ENCODE measurements around the gene TP53TG5. TPM values are rescaled to one million over a fixed set of nuclear protein-coding genes. Genes with fewer than 3 reads are reported as not detected.
A peak's percentile ranks its signal among the peaks of the same experiment; 100 is the strongest.

Gene TP53TG5
- total RNA-seq, 1 experiment from 2014 or later, result not detected

GRCh38 chr20:45407067-45407745, 29.1 kb upstream of the TP53TG5 start:
- Histone ChIP-seq H3K36me3 (ENCODE audit: control insufficient read depth, insufficient read depth, low read length) (peaks cover 10% of the 10 kb centered on the region), H3K9me3 (ENCODE audit: control insufficient read depth, insufficient read depth, low read depth, low read length) (no peaks in the 10 kb centered on the region), H3K4me1 (ENCODE audit: control insufficient read depth, insufficient read depth, low read length) (no peaks in the 10 kb centered on the region; the same call in 1 of the 2 replicates), H3K27me3 (ENCODE audit: control insufficient read depth, insufficient read depth, low read length) (no peaks in the 10 kb centered on the region), H3K27ac (ENCODE audit: low read length) (peak overlapping the region; percentile 80), H3K4me3 (ENCODE audit: low read depth in 2 of 2, low read length in 2 of 2) (peak overlapping the region; percentile 84 to 87)
- no TSS peak for BruUV-seq (replicated peaks)
- DNase-seq (ENCODE audit: low read depth, low spot score) (no peak), ATAC-seq (peak; percentile 49)
- ChIA-PET CTCF (interaction anchor here (0.8 kb wide), 1 partner anchor 8 kb away, joined by 3 read pairs; no protein-coding TSS in a partner anchor), POLR2A (interaction anchor here (0.6 to 1.0 kb wide), 5 partner anchors 11 to 324 kb away, joined by 3 to 6 read pairs (median 3); partner anchors contain the start of gene SYS1)
- TF ChIP-seq POLR2AphosphoS5 (IDR thresholded peaks at IDR 0.05; ENCODE audit: low read depth, low read length), result no peak
- no peak for TF ChIP-seq CTCF (IDR thresholded peaks at IDR 0.05)
- TF ChIP-seq REST (IDR thresholded peaks at IDR 0.05; ENCODE audit: insufficient read depth in 1 of 2, low read depth in 2 of 2, low read length in 1 of 2), result no peak
- no peak for TF ChIP-seq SIN3A (IDR thresholded peaks at IDR 0.05; ENCODE audit: borderline replicate concordance, insufficient read depth, low read depth, low read length)
- no peak for TF ChIP-seq TCF7L2 (IDR thresholded peaks at IDR 0.05; ENCODE audit: low read depth, low read length)
- in situ Hi-C loops (cut with HindIII; ENCODE audit: low pct_unique_long_range_greater_than_20kb, low sequenced_read_pairs) (no loop called here), intact Hi-C loops (cut with micrococcal nuclease; ENCODE audit: unreplicated experiment) (no loop called here)

- peak; percentile 76 for ATAC-seq
- ChIA-PET CTCF (interaction anchor here (0.8 kb wide), 1 partner anchor 9 kb away, joined by 3 read pairs; no protein-coding TSS in a partner anchor), POLR2A (interaction anchor here (0.6 to 1.0 kb wide), 4 partner anchors 11 to 183 kb away, joined by 3 to 6 read pairs (median 3); partner anchors contain the start of gene SYS1)
- H3K36me3 ChIP-seq (ENCODE audit: control insufficient read depth, insufficient read depth, low read length), result peaks cover 10% of the 10 kb centered on the region
- intact Hi-C loops (cut with micrococcal nuclease; ENCODE audit: unreplicated experiment) (no loop called here), in situ Hi-C loops (cut with HindIII; ENCODE audit: low pct_unique_long_range_greater_than_20kb, low sequenced_read_pairs) (no loop called here)
- no peaks in the 10 kb centered on the region for H3K9me3 ChIP-seq (ENCODE audit: control insufficient read depth, insufficient read depth, low read depth, low read length)
- no TSS peak for BruUV-seq (replicated peaks)
- TF ChIP-seq SIN3A (IDR thresholded peaks at IDR 0.05; ENCODE audit: borderline replicate concordance, insufficient read depth, low read depth, low read length) (0 out of 2 replicates have a peak, but pooled peaks have one; percentile 18), TCF7L2 (IDR thresholded peaks at IDR 0.05; ENCODE audit: low read depth, low read length) (no peak), REST (IDR thresholded peaks at IDR 0.05; ENCODE audit: insufficient read depth in 1 of 2, low read depth in 2 of 2, low read length in 1 of 2) (no peak)
- DNase-seq (ENCODE audit: low read depth, low spot score), result no peak
- H3K27me3 ChIP-seq (ENCODE audit: control insufficient read depth, insufficient read depth, low read length), result no peaks in the 10 kb centered on the region
- peak overlapping the region; percentile 84 to 87 for H3K4me3 ChIP-seq (ENCODE audit: low read depth in 2 of 2, low read length in 2 of 2)
- H3K27ac ChIP-seq (ENCODE audit: low read length), result peak overlapping the region; percentile 80
- H3K4me1 ChIP-seq (ENCODE audit: control insufficient read depth, insufficient read depth, low read length), result no peaks in the 10 kb centered on the region; the same call in 1 of the 2 replicates
Observed at GRCh38 chr20:45406260-45407066, 28.3 kb upstream of the TP53TG5 start.

All from Panc1 (cell line).